ENCODE measurements around the gene UGT1A7. TPM values are rescaled to one million over a fixed set of nuclear protein-coding genes. Genes with fewer than 3 reads are reported as not detected.

The UGT1A7 gene
- polyA plus RNA-seq, 1 donor (not counting 4 experiments of a cell fraction or from before 2014, with no cell fraction given), result 0.87 TPM

GRCh38 chr2:233796254-233796653, 114.6 kb downstream of the UGT1A7 start:
- TF ChIP-seq CTCF (optimal IDR thresholded peaks at IDR 0.05 in 1 of 3, IDR thresholded peaks at IDR 0.05 in 1 of 3, conservative IDR thresholded peaks at IDR 0.05 in 1 of 3; ENCODE audit: extremely low read depth in 1 of 3, insufficient read depth in 2 of 3, low read length in 3 of 3), result no peak
- no peak for TF ChIP-seq EZH2 (IDR thresholded peaks at IDR 0.05; ENCODE audit: low read length)
- no peak overlapping the region for H3K27ac ChIP-seq (ENCODE audit: control insufficient read depth, insufficient read depth, low read length)
- FAIRE-seq, result no peak
- H3K4me2 ChIP-seq (ENCODE audit: control insufficient read depth, extremely low read depth, insufficient read depth, low read depth, low read length), result no peak overlapping the region
- H3K79me2 ChIP-seq (ENCODE audit: control insufficient read depth, insufficient read depth, low read length), result no peaks in the 10 kb centered on the region
- no peaks in the 10 kb centered on the region for H4K20me1 ChIP-seq (ENCODE audit: control insufficient read depth, extremely low read depth, insufficient read depth, low read length)
- H2AFZ ChIP-seq (ENCODE audit: control insufficient read depth, low read length), result no peak overlapping the region
- no peak for DNase-seq (ENCODE audit: low read depth, low spot score)
- H3K9ac ChIP-seq (ENCODE audit: control insufficient read depth, extremely low read depth, insufficient read depth, low read length), result no peak overlapping the region
- peaks cover 7% of the 10 kb centered on the region for H3K4me1 ChIP-seq (ENCODE audit: control insufficient read depth, extremely low read depth, insufficient read depth, low read length)
- dilution Hi-C loops (cut with MboI; ENCODE audit: extremely low pct_ligation_motif_present, low sequenced_read_pairs), result no loop called here
- H3K9me1 ChIP-seq (ENCODE audit: control insufficient read depth, extremely low read depth, insufficient read depth, low read length), result no peaks in the 10 kb centered on the region
- no peaks in the 10 kb centered on the region for H3K27me3 ChIP-seq (ENCODE audit: control insufficient read depth, extremely low read depth, insufficient read depth, low read length)
- no peaks in the 10 kb centered on the region for H3K36me3 ChIP-seq (ENCODE audit: control insufficient read depth in 2 of 2, extremely low read depth in 1 of 2, insufficient read depth in 2 of 2, low read length in 2 of 2)
- H3K4me3 ChIP-seq (ENCODE audit: control insufficient read depth in 2 of 3, extremely low read depth in 1 of 3, insufficient read depth in 2 of 3, low read depth in 1 of 3, low read length in 3 of 3), result no peak overlapping the region
- H3K9me3 ChIP-seq (ENCODE audit: control insufficient read depth, low read depth, low read length), result no peaks in the 10 kb centered on the region

- H3K9me1 ChIP-seq (ENCODE audit: control insufficient read depth, extremely low read depth, insufficient read depth, low read length), result no peaks in the 10 kb centered on the region
- no peaks in the 10 kb centered on the region for H4K20me1 ChIP-seq (ENCODE audit: control insufficient read depth, extremely low read depth, insufficient read depth, low read length)
- DNase-seq (ENCODE audit: low read depth, low spot score) (no peak), FAIRE-seq (no peak)
- peaks cover 9% of the 10 kb centered on the region for H3K4me1 ChIP-seq (ENCODE audit: control insufficient read depth, extremely low read depth, insufficient read depth, low read length)
- no peak overlapping the region for H3K4me3 ChIP-seq (ENCODE audit: control insufficient read depth in 2 of 3, extremely low read depth in 1 of 3, insufficient read depth in 2 of 3, low read depth in 1 of 3, low read length in 3 of 3)
- no peaks in the 10 kb centered on the region for H3K79me2 ChIP-seq (ENCODE audit: control insufficient read depth, insufficient read depth, low read length)
- H3K4me2 ChIP-seq (ENCODE audit: control insufficient read depth, extremely low read depth, insufficient read depth, low read depth, low read length), result no peak overlapping the region
- H3K9me3 ChIP-seq (ENCODE audit: control insufficient read depth, low read depth, low read length), result no peaks in the 10 kb centered on the region
- dilution Hi-C loops (cut with MboI; ENCODE audit: extremely low pct_ligation_motif_present, low sequenced_read_pairs), result no loop called here
- no peak overlapping the region for H2AFZ ChIP-seq (ENCODE audit: control insufficient read depth, low read length)
- no peak overlapping the region for H3K27ac ChIP-seq (ENCODE audit: control insufficient read depth, insufficient read depth, low read length)
- TF ChIP-seq EZH2 (IDR thresholded peaks at IDR 0.05; ENCODE audit: low read length) (no peak), CTCF (optimal IDR thresholded peaks at IDR 0.05 in 1 of 3, IDR thresholded peaks at IDR 0.05 in 1 of 3, conservative IDR thresholded peaks at IDR 0.05 in 1 of 3; ENCODE audit: extremely low read depth in 1 of 3, insufficient read depth in 2 of 3, low read length in 3 of 3) (no peak)
- H3K27me3 ChIP-seq (ENCODE audit: control insufficient read depth, extremely low read depth, insufficient read depth, low read length), result peaks cover under 1% of the 10 kb centered on the region
- H3K36me3 ChIP-seq (ENCODE audit: control insufficient read depth in 2 of 2, extremely low read depth in 1 of 2, insufficient read depth in 2 of 2, low read length in 2 of 2), result no peaks in the 10 kb centered on the region
- H3K9ac ChIP-seq (ENCODE audit: control insufficient read depth, extremely low read depth, insufficient read depth, low read length), result no peak overlapping the region
Measured at GRCh38 chr2:233798335-233799086, 116.8 kb downstream of the UGT1A7 start.
